RPMI8226 (cell line): ENCODE measurements around the gene RIBC2.
"Not testable (repeated sequence)": the region's sequence is repeated elsewhere in the genome, so short reads cannot be mapped to it uniquely, and the experiment has no call there.

ENCODE experiments used
- DNase-seq: peaks from one replicate; pipeline ENCODE4 v3.0.0-alpha.2; 2015

RIBC2 gene

DNA sequence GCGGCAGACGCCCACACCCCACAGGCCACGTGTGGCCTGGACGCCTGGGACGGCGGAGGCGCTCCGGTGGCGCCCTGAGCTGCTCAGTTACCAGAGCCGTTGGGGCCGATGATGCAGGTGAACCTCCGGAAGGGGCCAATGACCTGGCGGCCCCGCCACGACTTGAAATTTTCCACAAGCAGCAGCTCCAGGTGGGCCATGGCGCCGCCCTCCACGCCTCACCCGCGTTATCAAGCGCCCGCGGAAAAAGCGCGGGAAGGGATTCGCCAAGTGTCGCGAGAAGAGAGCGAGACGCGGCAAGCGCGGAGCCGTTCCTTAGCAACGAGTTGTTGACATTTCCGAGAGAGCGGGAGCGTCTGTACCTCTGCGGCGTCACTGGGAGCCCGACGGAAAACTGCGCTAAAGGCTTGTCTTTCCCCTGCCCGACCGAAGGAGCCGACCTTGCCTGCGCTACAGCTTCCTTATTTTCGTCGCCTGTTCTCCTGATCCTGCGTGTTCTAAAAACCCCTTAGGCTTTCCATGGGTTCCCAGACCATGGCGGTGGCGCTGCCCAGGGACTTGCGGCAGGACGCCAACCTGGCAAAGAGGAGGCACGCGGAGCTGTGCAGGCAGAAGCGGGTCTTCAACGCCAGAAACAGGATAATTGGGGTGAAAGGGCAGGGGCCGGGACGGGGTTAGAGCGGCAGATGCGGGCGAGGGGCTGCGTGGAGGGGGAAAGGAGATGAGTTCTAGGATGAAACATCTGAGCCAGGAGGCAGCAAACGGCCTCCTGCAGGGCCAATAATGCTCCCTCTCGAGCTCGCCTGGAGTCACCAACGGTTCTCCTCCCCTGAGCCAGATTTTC, at the start of gene RIBC2, which contains the start of gene SMC1B:
Gene RIBC2 (plus strand): TSS at position 326 of the 844 bp plus-strand sequence. CDS start 194 bp downstream, at position 520.
Gene SMC1B (minus strand): TSS at position 232 of the 844 bp plus-strand sequence. CDS start 32 bp downstream, at position 200.
- peak; percentile 78 for DNase-seq

DNA sequence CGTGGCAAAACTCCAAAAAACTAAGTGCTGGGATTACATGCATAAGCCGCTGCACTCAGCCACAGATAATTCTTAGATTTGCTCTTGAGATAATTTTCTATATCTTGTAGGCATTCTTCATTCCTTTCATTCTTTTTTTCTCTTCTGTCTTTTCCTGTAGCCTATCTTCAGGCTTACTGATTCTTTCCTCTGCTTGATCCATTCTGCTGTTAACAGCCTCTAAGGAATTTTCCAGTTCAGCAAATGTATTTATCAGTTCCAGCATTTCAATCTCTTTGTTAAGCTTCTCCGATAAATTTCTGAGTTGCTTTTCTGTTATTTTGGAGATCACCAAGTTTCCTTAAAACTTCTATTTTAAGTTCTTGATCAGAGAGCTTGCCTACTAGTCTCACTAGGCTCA, 46.8 kb upstream of the RIBC2 start:
- DNase-seq = no peak

DNA sequence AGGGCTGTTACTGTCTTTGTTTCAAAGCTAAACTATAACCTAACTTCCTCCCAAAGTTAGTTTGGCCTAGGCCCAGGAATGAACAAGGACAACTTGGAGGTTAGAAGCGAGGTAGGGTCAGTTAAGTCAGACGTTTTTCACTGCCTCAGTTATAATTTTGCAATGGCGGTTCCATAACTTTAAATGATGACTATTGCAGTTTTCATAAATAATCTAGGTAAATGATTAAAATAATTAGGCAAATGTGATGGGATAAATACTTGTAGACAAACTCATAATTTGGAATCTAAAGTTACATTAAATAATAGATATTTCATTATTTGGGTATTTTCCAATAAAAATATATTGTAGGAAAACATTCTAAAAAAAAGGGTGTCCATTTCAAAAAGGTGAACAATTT, 39.9 kb upstream of the RIBC2 start:
- not testable (repeated sequence) for DNase-seq

- DNase-seq = no peak
These were observed 37.5 kb upstream of the RIBC2 start for GRCh38 chr22:45376009-45376408.

- no peak for DNase-seq
These were observed 36.8 kb upstream of the RIBC2 start for GRCh38 chr22:45376703-45377102.

- no peak for DNase-seq
These were observed 32.1 kb upstream of the RIBC2 start for GRCh38 chr22:45381348-45381747.

GRCh38 chr22:45389546-45389945, 23.9 kb upstream of the RIBC2 start:
- DNase-seq = no peak

- no peak for DNase-seq
These were observed 15.7 kb upstream of the RIBC2 start for GRCh38 chr22:45397806-45398205.

- DNase-seq = peak; percentile 30
These were observed 15.3 kb upstream of the RIBC2 start for GRCh38 chr22:45398214-45398613.

GRCh38 chr22:45399712-45400445, 13.6 kb upstream of the RIBC2 start:
- DNase-seq = no peak

- DNase-seq = no peak
These were observed 11.0 kb upstream of the RIBC2 start for GRCh38 chr22:45402466-45402985.

GRCh38 chr22:45407793-45408192, 5.7 kb upstream of the RIBC2 start:
- DNase-seq = no peak

DNA sequence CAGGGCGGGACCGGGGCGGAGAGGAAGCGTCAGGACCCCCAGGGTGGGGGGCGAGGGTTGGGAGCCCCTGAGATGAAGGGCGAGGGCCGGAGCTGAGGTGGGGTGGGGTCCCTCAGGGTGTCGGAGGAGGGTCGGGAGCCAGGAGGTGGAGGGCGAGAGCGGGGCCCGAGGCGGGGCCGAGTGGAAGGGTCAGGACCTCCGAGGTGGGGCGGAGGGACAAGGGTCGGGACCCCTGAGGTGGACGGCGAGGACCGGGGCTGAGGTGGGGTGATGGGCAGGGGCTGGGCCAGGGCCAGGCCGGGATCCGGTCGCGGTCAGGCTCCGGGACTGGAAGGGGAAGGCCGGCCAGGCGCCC, 503 bp upstream of the RIBC2 start:
- DNase-seq = no peak

DNA sequence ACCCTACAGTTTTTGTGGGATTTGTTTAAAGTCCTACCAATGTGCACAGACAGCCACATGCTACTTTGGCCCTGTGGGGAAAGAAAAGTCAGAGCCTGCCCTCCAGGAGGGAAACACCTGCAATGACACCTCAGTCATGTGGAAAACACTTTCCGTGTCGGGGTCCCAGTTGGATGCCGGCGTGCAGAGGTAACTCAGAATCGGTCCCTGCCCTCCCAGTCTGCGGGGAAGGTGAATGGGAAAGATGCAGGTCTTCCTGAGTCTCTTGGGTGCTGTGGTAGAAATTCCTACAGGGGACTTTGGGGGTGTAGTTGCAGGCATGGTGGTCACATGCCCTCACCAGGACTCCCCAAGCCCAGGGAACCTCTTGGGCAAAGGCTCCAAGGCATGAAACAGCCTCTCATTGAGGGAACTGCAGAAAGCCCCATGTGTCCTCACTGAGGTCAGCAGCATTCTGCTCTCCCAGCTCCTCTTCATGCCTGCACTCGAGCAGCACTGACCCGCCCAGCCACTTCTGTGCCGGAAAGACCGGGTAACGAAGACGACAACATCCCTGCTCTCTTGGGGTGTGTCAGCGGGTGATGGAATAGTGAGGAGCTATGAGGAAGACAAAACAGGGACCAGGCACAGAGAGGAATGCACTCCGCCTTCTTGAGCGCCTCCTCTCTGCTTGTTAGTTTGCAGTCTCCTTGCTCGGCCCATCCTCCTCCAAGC, 4.7 kb downstream of the RIBC2 start:
- no peak for DNase-seq

GRCh38 chr22:45418770-45419138, 5.3 kb downstream of the RIBC2 start:
- DNase-seq = no peak

DNA sequence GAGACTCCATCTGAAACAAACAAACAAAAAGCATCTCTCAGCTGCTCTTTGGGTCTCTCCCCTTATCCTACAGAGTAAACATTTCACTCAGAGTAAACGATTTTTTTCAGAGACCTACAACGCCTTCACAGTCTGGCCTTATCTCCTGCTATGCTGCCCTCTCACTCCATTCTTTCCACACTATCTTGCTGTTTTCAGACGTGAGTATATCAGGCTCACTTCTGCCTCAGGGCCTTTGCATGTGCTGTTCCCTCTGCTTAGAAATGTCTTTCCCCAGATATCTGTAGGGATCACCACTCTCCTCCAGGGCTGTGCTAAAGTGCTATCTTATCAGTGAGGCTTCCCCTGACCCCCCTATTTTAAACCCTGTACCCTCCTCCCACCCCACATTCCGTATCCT, 6.5 kb downstream of the RIBC2 start:
- no peak for DNase-seq

GRCh38 chr22:45420539-45420938, 7.0 kb downstream of the RIBC2 start:
- no peak for DNase-seq

GRCh38 chr22:45421349-45422055, 8.0 kb downstream of the RIBC2 start:
- DNase-seq = no peak

DNA sequence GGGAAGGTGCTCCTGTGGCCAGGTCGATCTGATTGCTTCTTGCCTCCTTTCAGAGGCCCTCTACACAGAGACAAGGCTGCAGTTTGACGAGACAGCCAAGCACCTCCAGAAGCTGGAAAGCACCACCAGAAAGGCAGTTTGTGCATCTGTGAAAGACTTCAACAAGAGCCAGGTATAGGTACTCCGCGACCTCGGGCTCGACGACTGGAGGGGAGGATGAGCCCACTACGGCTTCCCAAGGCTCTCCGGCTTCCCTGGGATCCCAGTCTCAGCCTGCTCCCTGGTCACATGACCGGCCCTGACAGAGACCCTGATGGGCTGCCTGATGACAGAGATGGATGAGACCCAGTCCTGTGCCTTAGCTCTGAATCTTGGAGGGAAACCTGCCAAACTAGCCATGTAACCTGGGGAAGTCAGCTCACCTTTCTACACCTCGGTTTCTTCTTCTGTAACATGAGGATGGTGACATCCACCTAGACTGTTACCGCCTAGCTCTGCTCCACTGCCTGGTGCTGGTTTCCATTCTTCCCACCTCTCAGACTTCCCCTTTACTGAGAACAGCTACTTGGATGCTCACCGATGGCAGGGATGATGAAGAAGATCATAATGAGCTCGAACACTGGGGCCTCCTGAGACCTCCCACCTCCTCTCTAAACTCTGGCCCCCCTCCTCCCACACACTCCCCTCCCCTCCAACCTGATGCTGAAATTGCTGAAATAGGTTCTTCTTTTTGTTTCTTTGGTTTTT, 8.9 kb downstream of the RIBC2 start:
- DNase-seq = no peak

DNA sequence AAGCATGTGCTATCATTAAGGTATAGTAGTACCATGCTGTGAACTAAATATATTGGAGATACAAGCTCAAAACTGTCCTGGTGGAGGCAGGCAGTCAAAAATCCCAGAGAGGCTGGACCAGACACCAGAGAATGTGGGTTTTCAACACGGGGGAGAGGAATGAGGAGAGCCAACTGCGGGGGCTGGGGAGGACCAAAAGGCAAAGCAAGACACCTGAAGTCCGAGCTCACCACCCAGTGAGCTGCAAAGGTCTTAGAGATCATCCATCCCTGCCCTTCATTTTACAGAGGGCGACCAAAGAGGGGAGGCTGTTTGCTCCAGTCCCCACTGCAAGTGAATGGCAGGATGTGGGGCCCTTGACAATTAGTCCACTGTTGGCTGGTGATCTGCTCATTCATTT, 10.0 kb downstream of the RIBC2 start:
- DNase-seq = no peak

DNA sequence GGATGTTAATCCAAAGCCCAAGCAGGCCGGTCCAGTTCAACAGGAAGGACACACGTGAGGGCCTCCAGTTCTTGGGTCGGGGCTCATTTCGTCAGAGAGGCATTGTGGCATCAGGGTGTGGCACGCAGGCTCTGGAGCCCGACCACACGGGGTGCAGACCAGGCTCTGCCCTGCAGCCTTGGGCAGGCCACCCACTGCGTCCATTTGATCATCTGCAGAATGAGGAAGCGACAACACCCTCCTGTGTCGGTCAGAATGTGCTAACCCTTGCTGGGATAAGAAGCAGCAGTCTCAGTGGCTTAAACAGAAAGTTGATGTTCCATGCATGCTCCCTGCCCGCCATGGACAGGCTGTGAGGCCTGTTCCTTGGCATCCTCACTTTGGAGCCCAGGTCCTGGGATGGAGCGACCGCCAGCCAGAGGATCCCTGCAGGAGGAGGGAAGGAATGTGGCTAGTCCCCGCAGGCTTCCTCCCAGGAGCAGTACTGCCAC, 10.8 kb downstream of the RIBC2 start:
- peak; percentile 32 for DNase-seq

DNA sequence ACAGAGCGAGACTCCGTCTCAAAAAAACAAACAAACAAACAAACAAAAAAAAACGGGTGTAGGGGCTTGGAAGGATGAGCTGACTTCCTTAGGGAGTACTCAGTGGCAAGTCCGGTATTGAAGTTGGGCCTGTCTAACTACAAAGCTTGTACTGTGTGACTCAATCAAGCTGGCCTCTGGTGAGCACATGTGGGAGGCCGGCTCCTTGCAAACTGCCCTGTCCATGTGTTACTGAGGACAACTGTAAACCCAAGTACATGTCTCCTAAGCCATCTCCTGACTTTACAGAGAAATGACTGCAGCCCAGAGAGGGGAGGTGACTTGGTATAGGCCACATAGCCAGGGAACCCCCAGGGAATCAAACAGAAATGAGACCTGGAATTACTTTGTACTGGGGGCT, 11.6 kb downstream of the RIBC2 start:
- DNase-seq = no peak
